DND-41 (cell line): ENCODE data around the gene LRRC15.

ENCODE experiments used
- CTCF ChIP-seq: IDR thresholded peaks from 2 replicates; pipeline ENCODE4 v1.5.1; 2012; ENCODE audit warnings: borderline replicate concordance, low read length, moderate library complexity, mild to moderate bottlenecking; ENCODE audit not compliant: poor library complexity, severe bottlenecking; ENCODE audit errors: extremely low read depth
- EZH2 ChIP-seq: IDR thresholded peaks from 3 replicates; pipeline ENCODE4 v1.6.1; 2012; ENCODE audit warnings: borderline replicate concordance, low read depth, mild to moderate bottlenecking, moderate library complexity, low read length, inconsistent platforms; ENCODE audit not compliant: severe bottlenecking

- TF ChIP-seq CTCF (no peak), EZH2 (no peak)
Measured at GRCh38 chr3:194384569-194385001, 15.0 kb upstream of the LRRC15 start.
